ENCODE measurements around the gene LIN52. TPM values are rescaled to one million over a fixed set of nuclear protein-coding genes. Genes with fewer than 3 reads are reported as not detected.
A peak's percentile ranks its signal among the peaks of the same experiment; 100 is the strongest.
"Not testable (repeated sequence)": the region's sequence is repeated elsewhere in the genome, so short reads cannot be mapped to it uniquely, and the experiment has no call there.

Gene LIN52
- total RNA-seq, 1 experiment from 2014 or later, result 7.6 TPM

- DNase-seq (ENCODE audit: low spot score), result no peak
Observed at GRCh38 chr14:74109369-74109768, 24.6 kb downstream of the LIN52 start.

GRCh38 chr14:74111395-74112216 is 26.9 kb downstream of the LIN52 start:
- peak; percentile 39 for DNase-seq (ENCODE audit: low spot score)

GRCh38 chr14:74125487-74125886 is 40.7 kb downstream of the LIN52 start:
- DNase-seq (ENCODE audit: low spot score), result not testable (repeated sequence)

- DNase-seq (ENCODE audit: low spot score), result no peak
Observed at GRCh38 chr14:74126315-74127013, 41.7 kb downstream of the LIN52 start.

- DNase-seq (ENCODE audit: low spot score), result no peak
Observed at GRCh38 chr14:74127634-74128033, 42.9 kb downstream of the LIN52 start.

GRCh38 chr14:74133833-74134481 is 49.2 kb downstream of the LIN52 start:
- no peak for DNase-seq (ENCODE audit: low spot score)

- no peak for DNase-seq (ENCODE audit: low spot score)
Observed at GRCh38 chr14:74134484-74134883, 49.7 kb downstream of the LIN52 start.

GRCh38 chr14:74135426-74135825 is 50.7 kb downstream of the LIN52 start:
- peak; percentile 0 for DNase-seq (ENCODE audit: low spot score)

- no peak for DNase-seq (ENCODE audit: low spot score)
Observed at GRCh38 chr14:74140374-74140850, 55.7 kb downstream of the LIN52 start.

- no peak for DNase-seq (ENCODE audit: low spot score)
Observed at GRCh38 chr14:74141703-74142102, 56.9 kb downstream of the LIN52 start.

GRCh38 chr14:74142523-74142922 is 57.8 kb downstream of the LIN52 start:
- DNase-seq (ENCODE audit: low spot score), result no peak

- DNase-seq (ENCODE audit: low spot score), result no peak
Observed at GRCh38 chr14:74144789-74145188, 60.0 kb downstream of the LIN52 start.

- no peak for DNase-seq (ENCODE audit: low spot score)
Observed at GRCh38 chr14:74147571-74147970, 62.8 kb downstream of the LIN52 start.

- no peak for DNase-seq (ENCODE audit: low spot score)
Observed at GRCh38 chr14:74148705-74149104, 63.9 kb downstream of the LIN52 start.

- DNase-seq (ENCODE audit: low spot score), result no peak
Observed at GRCh38 chr14:74155287-74155686, 70.5 kb downstream of the LIN52 start.

GRCh38 chr14:74155749-74156148 is 71.0 kb downstream of the LIN52 start:
- no peak for DNase-seq (ENCODE audit: low spot score)

- no peak for DNase-seq (ENCODE audit: low spot score)
Observed at GRCh38 chr14:74160763-74161162, 76.0 kb downstream of the LIN52 start.

GRCh38 chr14:74161526-74162158 is 76.9 kb downstream of the LIN52 start:
- DNase-seq (ENCODE audit: low spot score), result no peak

GRCh38 chr14:74169906-74170305 is 85.2 kb downstream of the LIN52 start:
- DNase-seq (ENCODE audit: low spot score), result no peak

- no peak for DNase-seq (ENCODE audit: low spot score)
Observed at GRCh38 chr14:74176400-74176793, 91.6 kb downstream of the LIN52 start.

- DNase-seq (ENCODE audit: low spot score), result no peak
Observed at GRCh38 chr14:74179856-74180255, 95.1 kb downstream of the LIN52 start.

Measured in A172 (cell line).